ENCODE measurements around the gene ENTPD8. TPM values are rescaled to one million over a fixed set of nuclear protein-coding genes. Genes with fewer than 3 reads are reported as not detected.
"Not testable (repeated sequence)": the region's sequence is repeated elsewhere in the genome, so short reads cannot be mapped to it uniquely, and the experiment has no call there.

ENTPD8 gene
- total and polyA plus RNA-seq, 7 donors, result 0.01 TPM; not detected in 6

- ATAC-seq (no peak), DNase-seq (peak in 1 of 2 donors; percentile 40)
- H3K27ac ChIP-seq, result peak overlapping the region; percentile 61
- peaks cover 7% of the 10 kb centered on the region for H3K4me1 ChIP-seq
- WGBS, 3 donors, result 64 to 85% (median 81%) methylated on average over 25 to 26 of the region's 26 CpGs
- intact Hi-C loops (cut with DNase I), result no loop called here
- no peaks in the 10 kb centered on the region for H3K9me3 ChIP-seq
- no peak for TF ChIP-seq CTCF (IDR thresholded peaks at IDR 0.05)
- H3K4me3 ChIP-seq, result no peak overlapping the region
- no peaks in the 10 kb centered on the region for H3K27me3 ChIP-seq (ENCODE audit: insufficient read depth in 3 of 3, low read length in 2 of 3)
- no peaks in the 10 kb centered on the region for H3K36me3 ChIP-seq (ENCODE audit: insufficient read depth in 1 of 2, low read depth in 1 of 2)
These were observed 53.1 kb downstream of the ENTPD8 start for GRCh38 chr9:137387891-137388560.

DNA sequence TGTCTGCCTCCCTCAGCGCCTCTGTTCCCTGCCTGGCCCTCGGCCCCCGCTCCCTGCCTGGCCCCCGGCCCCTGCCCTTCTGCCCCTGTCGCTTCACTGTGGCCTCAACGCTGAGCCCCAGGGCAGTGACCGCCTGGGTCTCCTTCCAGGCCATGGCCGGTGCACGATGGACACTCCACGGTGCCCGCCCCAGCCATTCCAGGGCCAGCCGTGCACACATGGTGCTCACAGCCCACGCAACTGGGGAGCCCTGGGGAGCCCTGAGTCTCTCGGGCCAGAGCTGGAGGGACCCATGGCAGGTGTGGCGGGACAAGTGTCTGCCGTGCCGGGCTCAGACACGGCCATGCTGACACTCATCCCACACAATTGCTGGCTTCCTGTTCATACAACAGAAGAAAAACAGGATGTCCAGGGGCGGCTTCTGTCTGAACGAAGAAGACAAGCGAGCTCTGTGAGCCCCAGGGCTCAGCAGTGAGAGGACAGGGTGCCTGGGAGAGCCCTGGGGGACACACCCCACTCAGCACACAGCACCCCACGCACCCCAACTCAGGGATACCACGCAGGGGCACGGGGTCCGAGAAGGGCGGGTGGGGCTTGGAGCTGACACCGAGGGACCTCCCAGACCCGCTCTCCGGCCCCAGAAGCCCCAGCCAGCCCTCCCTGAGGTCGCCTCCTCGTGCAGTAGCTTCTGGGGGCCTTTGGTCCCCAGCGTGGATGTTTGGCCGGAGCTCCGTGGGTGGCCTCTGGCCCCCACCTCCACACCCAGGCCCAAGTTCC, 53.9 kb downstream of the ENTPD8 start:
- Histone ChIP-seq H3K4me3 (no peak overlapping the region), H3K27ac (peak overlapping the region; percentile 61), H3K27me3 (ENCODE audit: insufficient read depth in 3 of 3, low read length in 2 of 3) (no peaks in the 10 kb centered on the region), H3K4me1 (peaks cover 7% of the 10 kb centered on the region), H3K9me3 (no peaks in the 10 kb centered on the region), H3K36me3 (ENCODE audit: insufficient read depth in 1 of 2, low read depth in 1 of 2) (no peaks in the 10 kb centered on the region)
- no peak for TF ChIP-seq CTCF (IDR thresholded peaks at IDR 0.05)
- peak in 1 of 2 donors; percentile 40 for DNase-seq
- ATAC-seq, result no peak
- WGBS, 3 donors, result 61 to 74% (median 62%) methylated on average over 32 to 34 of the region's 34 CpGs
- intact Hi-C loops (cut with DNase I), result no loop called here

GRCh38 chr9:137386507-137387113, 54.5 kb downstream of the ENTPD8 start:
- H3K36me3 ChIP-seq (ENCODE audit: insufficient read depth in 1 of 2, low read depth in 1 of 2); H3K27ac ChIP-seq; ATAC-seq; H3K4me1 ChIP-seq; H3K4me3 ChIP-seq; H3K9me3 ChIP-seq; intact Hi-C loops (cut with DNase I); H3K27me3 ChIP-seq (ENCODE audit: insufficient read depth in 3 of 3, low read length in 2 of 3): not testable (repeated sequence)
- DNase-seq, result peak in 1 of 2 donors; percentile 45
- WGBS, 3 donors, result 72 to 82% (median 82%) methylated on average over 11 to 12 of the region's 12 CpGs

DNA sequence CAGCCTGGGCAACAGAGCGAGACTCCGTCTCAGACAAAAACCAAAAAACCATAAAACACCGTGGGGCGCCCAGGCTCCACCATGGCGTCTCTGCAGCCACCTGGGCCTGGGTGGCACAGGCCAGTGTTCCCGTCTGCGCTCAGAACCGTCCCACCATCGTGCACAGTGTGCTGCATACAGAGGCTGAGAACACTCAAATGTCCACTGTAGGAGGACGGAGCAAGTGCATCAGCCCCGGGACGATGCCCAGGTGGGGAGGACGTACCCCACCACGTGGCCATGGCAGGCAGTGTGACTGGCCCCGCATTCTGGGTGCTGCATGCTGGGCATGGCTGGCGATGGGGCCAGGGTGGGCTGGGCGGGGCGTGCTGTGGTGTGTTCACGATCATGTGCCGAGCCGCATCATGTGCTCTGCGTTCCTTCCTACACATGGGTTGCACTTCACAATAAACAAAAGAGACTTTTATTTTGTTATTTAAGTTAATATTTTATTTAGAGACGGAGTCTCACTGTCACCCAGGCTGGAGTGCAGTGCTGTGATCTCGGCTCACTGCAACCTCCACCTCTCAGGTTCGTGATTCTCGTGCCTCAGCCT, 56.0 kb downstream of the ENTPD8 start:
- intact Hi-C loops (cut with DNase I), result no loop called here
- no peak for TF ChIP-seq CTCF (IDR thresholded peaks at IDR 0.05)

More for the DNA sequence above, 56.0 kb downstream of the ENTPD8 start:
- no peak for ATAC-seq
- Histone ChIP-seq H3K4me1 (no peaks in the 10 kb centered on the region), H3K36me3 (ENCODE audit: insufficient read depth in 1 of 2, low read depth in 1 of 2) (no peaks in the 10 kb centered on the region), H3K27me3 (ENCODE audit: insufficient read depth in 3 of 3, low read length in 2 of 3) (no peaks in the 10 kb centered on the region), H3K9me3 (no peaks in the 10 kb centered on the region), H3K27ac (no peak overlapping the region), H3K4me3 (no peak overlapping the region)
- DNase-seq, result peak in 1 of 2 donors; percentile 41
- WGBS, 3 donors, result 89 to 92% (median 90%) methylated on average over 26 of the region's 26 CpGs

Other genes starting within 250 kb of the ENTPD8 start
- 10 to 100 TPM in 2 of 4 donors, 1 to 10 TPM in 2; 8.0 to 11.3 (median 9.8) TPM for gene TPRN, start 240.6 kb downstream of the ENTPD8 start, total RNA-seq
- gene TPRN, start 240.6 kb downstream of the ENTPD8 start, polyA plus RNA-seq, result 10 to 100 TPM in 1 of 3 donors, 1 to 10 TPM in 2; 3.6 to 11.1 (median 6.7) TPM
- gene TMEM203, start 235.7 kb downstream of the ENTPD8 start, total RNA-seq, result 10 to 100 TPM; 31.2 to 40.1 (median 36.0) TPM
- gene TMEM203, start 235.7 kb downstream of the ENTPD8 start, polyA plus RNA-seq, result 10 to 100 TPM; 30.6 to 71.6 (median 47.7) TPM
- gene NDOR1, start 235.7 kb downstream of the ENTPD8 start, total RNA-seq, result 1 to 10 TPM; 2.2 to 4.4 (median 3.7) TPM
- gene NDOR1, start 235.7 kb downstream of the ENTPD8 start, polyA plus RNA-seq, result 1 to 10 TPM; 1.5 to 6.3 (median 6.2) TPM
- gene RNF208, start 219.1 kb downstream of the ENTPD8 start, total RNA-seq, result 10 to 100 TPM in 1 of 4 donors, 1 to 10 TPM in 3; 4.8 to 12.8 (median 8.1) TPM
- 1 to 10 TPM; 5.9 to 6.4 (median 6.1) TPM for gene RNF208, start 219.1 kb downstream of the ENTPD8 start, polyA plus RNA-seq
- gene CYSRT1, start 216.2 kb downstream of the ENTPD8 start, total RNA-seq, result under 1 TPM in 3 of 4 donors, not detected in 1; 0.18 to 0.77 (median 0.32) TPM
- gene CYSRT1, start 216.2 kb downstream of the ENTPD8 start, polyA plus RNA-seq, result 1 to 10 TPM in 1 of 3 donors, under 1 TPM in 2; 0.08 to 1.1 (median 0.11) TPM
- gene RNF224, start 213.9 kb downstream of the ENTPD8 start, total RNA-seq, result not detected
- gene RNF224, start 213.9 kb downstream of the ENTPD8 start, polyA plus RNA-seq, result under 1 TPM in 1 of 3 donors, not detected in 2; 0.01 TPM
- not detected for gene SLC34A3, start 210.5 kb downstream of the ENTPD8 start, total RNA-seq
- not detected for gene SLC34A3, start 210.5 kb downstream of the ENTPD8 start, polyA plus RNA-seq
- gene TUBB4B, start 200.1 kb downstream of the ENTPD8 start, total RNA-seq, result 100 to 1,000 TPM; 111 to 273 (median 230) TPM
- 100 to 1,000 TPM; 350 to 838 (median 389) TPM for gene TUBB4B, start 200.1 kb downstream of the ENTPD8 start, polyA plus RNA-seq
- not detected for gene STPG3, start 190.1 kb downstream of the ENTPD8 start, total RNA-seq
- under 1 TPM in 1 of 3 donors, not detected in 2; 0.08 TPM for gene STPG3, start 190.1 kb downstream of the ENTPD8 start, polyA plus RNA-seq
- 10 to 100 TPM; 39.1 to 53.7 (median 42.8) TPM for gene NELFB, start 186.0 kb downstream of the ENTPD8 start, total RNA-seq
- gene NELFB, start 186.0 kb downstream of the ENTPD8 start, polyA plus RNA-seq, result 10 to 100 TPM; 43.2 to 74.3 (median 58.5) TPM
- 1 to 10 TPM; 1.7 to 2.3 (median 2.1) TPM for gene TOR4A, start 163.6 kb downstream of the ENTPD8 start, total RNA-seq
- 1 to 10 TPM in 2 of 3 donors, under 1 TPM in 1; 0.77 to 2.3 (median 1.1) TPM for gene TOR4A, start 163.6 kb downstream of the ENTPD8 start, polyA plus RNA-seq
- 1 to 10 TPM; 3.5 to 7.5 (median 5.3) TPM for gene NRARP, start 139.1 kb downstream of the ENTPD8 start, total RNA-seq
- gene NRARP, start 139.1 kb downstream of the ENTPD8 start, polyA plus RNA-seq, result 1 to 10 TPM in 1 of 3 donors, under 1 TPM in 2; 0.73 to 1.4 (median 0.91) TPM
- gene EXD3, start 18.2 kb downstream of the ENTPD8 start, total RNA-seq, result 10 to 100 TPM in 2 of 4 donors, 1 to 10 TPM in 2; 6.7 to 11.2 (median 9.7) TPM
- 1 to 10 TPM; 5.7 to 9.9 (median 7.2) TPM for gene EXD3, start 18.2 kb downstream of the ENTPD8 start, polyA plus RNA-seq
- 1 to 10 TPM in 3 of 4 donors, under 1 TPM in 1; 0.62 to 5.1 (median 2.5) TPM for gene NOXA1, start 18.0 kb downstream of the ENTPD8 start, total RNA-seq
- gene NOXA1, start 18.0 kb downstream of the ENTPD8 start, polyA plus RNA-seq, result 1 to 10 TPM in 1 of 3 donors, under 1 TPM in 2; 0.43 to 1.0 (median 0.83) TPM
- 10 to 100 TPM in 1 of 4 donors, 1 to 10 TPM in 3; 4.8 to 11.2 (median 6.4) TPM for gene NSMF, start 18.0 kb upstream of the ENTPD8 start, total RNA-seq
- gene NSMF, start 18.0 kb upstream of the ENTPD8 start, polyA plus RNA-seq, result 10 to 100 TPM in 1 of 3 donors, 1 to 10 TPM in 2; 4.9 to 11.0 (median 5.7) TPM
- gene PNPLA7, start 109.0 kb upstream of the ENTPD8 start, total RNA-seq, result 10 to 100 TPM in 3 of 4 donors, 1 to 10 TPM in 1; 6.9 to 22.3 (median 12.8) TPM
- gene PNPLA7, start 109.0 kb upstream of the ENTPD8 start, polyA plus RNA-seq, result 1 to 10 TPM; 1.2 to 7.7 (median 3.9) TPM
- gene MRPL41, start 110.5 kb upstream of the ENTPD8 start, total RNA-seq, result 100 to 1,000 TPM; 102 to 133 (median 115) TPM
- gene MRPL41, start 110.5 kb upstream of the ENTPD8 start, polyA plus RNA-seq, result 100 to 1,000 TPM in 2 of 3 donors, 10 to 100 TPM in 1; 78.0 to 226 (median 205) TPM
- 10 to 100 TPM in 3 of 4 donors, 1 to 10 TPM in 1; 9.1 to 17.8 (median 11.0) TPM for gene DPH7, start 137.6 kb upstream of the ENTPD8 start, total RNA-seq
- gene DPH7, start 137.6 kb upstream of the ENTPD8 start, polyA plus RNA-seq, result 10 to 100 TPM; 14.1 to 16.8 (median 15.3) TPM
- gene ZMYND19, start 149.2 kb upstream of the ENTPD8 start, total RNA-seq, result 10 to 100 TPM; 11.7 to 21.2 (median 13.3) TPM
- 10 to 100 TPM; 15.2 to 27.2 (median 16.5) TPM for gene ZMYND19, start 149.2 kb upstream of the ENTPD8 start, polyA plus RNA-seq
- 10 to 100 TPM in 3 of 4 donors, 1 to 10 TPM in 1; 6.9 to 17.6 (median 14.6) TPM for gene ARRDC1, start 164.3 kb upstream of the ENTPD8 start, total RNA-seq
- gene ARRDC1, start 164.3 kb upstream of the ENTPD8 start, polyA plus RNA-seq, result 10 to 100 TPM; 12.6 to 18.9 (median 14.2) TPM
- 10 to 100 TPM; 29.2 to 49.6 (median 38.5) TPM for gene EHMT1, start 177.6 kb upstream of the ENTPD8 start, total RNA-seq
- gene EHMT1, start 177.6 kb upstream of the ENTPD8 start, polyA plus RNA-seq, result 10 to 100 TPM; 29.0 to 31.2 (median 29.6) TPM